Measurements from ENCODE around the gene TRIO.
A peak's percentile ranks its signal among the peaks of the same experiment; 100 is the strongest.

Gene TRIO

GRCh38 chr5:14399054-14399692 is 256.0 kb downstream of the TRIO start:
- H3K27ac ChIP-seq, result no peak overlapping the region
- ChIA-PET CTCF (interaction anchor here (0.5 to 1.5 kb wide), 6 partner anchors 11 to 1423 kb away, joined by 3 to 4 read pairs (median 3); no protein-coding TSS in a partner anchor), POLR2A (ENCODE audit: low non-redundant PET) (no interaction called here)
- peak; percentile 86 for TF ChIP-seq CTCF (conservative IDR thresholded peaks at IDR 0.05; ENCODE audit: low read depth)
- peak; percentile 41 for DNase-seq (ENCODE audit: low spot score)

GRCh38 chr5:14400085-14400484 is 256.9 kb downstream of the TRIO start:
- POLR2A ChIA-PET (ENCODE audit: low non-redundant PET), result no interaction called here
- no peak overlapping the region for H3K27ac ChIP-seq
- no peak for DNase-seq (ENCODE audit: low spot score)
- no peak for TF ChIP-seq CTCF (conservative IDR thresholded peaks at IDR 0.05; ENCODE audit: low read depth)
- CTCF ChIA-PET, result interaction anchor here (0.5 to 1.5 kb wide), 6 partner anchors 12 to 1422 kb away, joined by 3 to 7 read pairs (median 3); no protein-coding TSS in a partner anchor

- TF ChIP-seq CTCF (conservative IDR thresholded peaks at IDR 0.05; ENCODE audit: low read depth), result no peak
- POLR2A ChIA-PET (ENCODE audit: low non-redundant PET), result no interaction called here
Measured at GRCh38 chr5:14400611-14401010, 257.5 kb downstream of the TRIO start.

GRCh38 chr5:14401639-14402038 is 258.5 kb downstream of the TRIO start:
- POLR2A ChIA-PET (ENCODE audit: low non-redundant PET), result no interaction called here
- no peak overlapping the region for H3K27ac ChIP-seq
- no peak for DNase-seq (ENCODE audit: low spot score)
- CTCF ChIA-PET, result no interaction called here
- no peak for TF ChIP-seq CTCF (conservative IDR thresholded peaks at IDR 0.05; ENCODE audit: low read depth)

More at GRCh38 chr5:14400611-14401010, 257.5 kb downstream of the TRIO start:
- no peak for DNase-seq (ENCODE audit: low spot score)
- H3K27ac ChIP-seq, result no peak overlapping the region
- CTCF ChIA-PET, result interaction anchor here (1.0 to 1.5 kb wide), 2 partner anchors 182 to 248 kb away, joined by 3 to 7 read pairs; no protein-coding TSS in a partner anchor

- H3K27ac ChIP-seq, result no peak overlapping the region
- CTCF ChIA-PET, result no interaction called here
- no peak for TF ChIP-seq CTCF (conservative IDR thresholded peaks at IDR 0.05; ENCODE audit: low read depth)
- POLR2A ChIA-PET (ENCODE audit: low non-redundant PET), result no interaction called here
- no peak for DNase-seq (ENCODE audit: low spot score)
Measured at GRCh38 chr5:14402424-14402823, 259.3 kb downstream of the TRIO start.

GRCh38 chr5:14404780-14405179 is 261.6 kb downstream of the TRIO start:
- TF ChIP-seq CTCF (conservative IDR thresholded peaks at IDR 0.05; ENCODE audit: low read depth), result no peak
- CTCF ChIA-PET, result no interaction called here
- no peak for DNase-seq (ENCODE audit: low spot score)
- no peak overlapping the region for H3K27ac ChIP-seq
- POLR2A ChIA-PET (ENCODE audit: low non-redundant PET), result no interaction called here

Measured in RWPE1 (cell line).